GM19455 (cell line): Measurements from ENCODE around the gene CCNG1.

Source experiments
- ATAC-seq: cut with Tn5 transposase; IDR thresholded peaks from one replicate; pipeline ENCODE4 v1.9.1; 2021; ENCODE audit not compliant: unreplicated experiment

Gene CCNG1

DNA sequence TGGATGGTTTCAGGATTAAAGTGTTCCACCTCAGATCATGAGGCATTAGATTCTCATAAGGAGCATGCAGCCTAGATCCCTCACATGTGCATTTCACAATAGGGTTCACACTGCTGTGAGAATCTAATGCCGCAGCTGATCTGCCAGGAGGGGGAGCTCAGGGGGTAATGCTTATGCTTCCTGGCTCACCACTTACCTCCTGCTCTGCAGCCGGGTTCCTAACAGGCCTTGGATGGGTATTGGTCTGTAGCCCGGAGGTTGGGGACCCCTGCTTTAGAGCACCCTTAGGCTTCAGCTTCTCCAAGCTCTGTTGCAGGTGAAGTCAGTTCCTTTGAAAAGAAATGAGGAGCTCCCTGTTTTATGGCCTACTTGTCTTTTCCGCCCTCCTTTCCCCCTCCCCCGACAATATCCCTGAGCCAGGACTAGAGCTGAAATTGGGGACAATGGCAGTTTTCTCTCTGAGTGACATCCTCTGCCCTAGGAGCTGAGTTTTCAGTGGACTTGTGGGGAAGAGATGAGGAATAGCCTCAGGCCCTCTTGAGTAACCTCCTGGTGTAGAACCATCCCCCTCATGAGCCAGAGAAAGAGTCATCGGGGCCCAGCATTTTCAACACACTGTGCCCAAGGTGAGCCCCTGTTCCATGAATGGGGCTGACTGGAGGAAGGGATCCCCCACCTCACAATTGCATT lies 51.8 kb downstream of the CCNG1 start:
- no peak for ATAC-seq

DNA sequence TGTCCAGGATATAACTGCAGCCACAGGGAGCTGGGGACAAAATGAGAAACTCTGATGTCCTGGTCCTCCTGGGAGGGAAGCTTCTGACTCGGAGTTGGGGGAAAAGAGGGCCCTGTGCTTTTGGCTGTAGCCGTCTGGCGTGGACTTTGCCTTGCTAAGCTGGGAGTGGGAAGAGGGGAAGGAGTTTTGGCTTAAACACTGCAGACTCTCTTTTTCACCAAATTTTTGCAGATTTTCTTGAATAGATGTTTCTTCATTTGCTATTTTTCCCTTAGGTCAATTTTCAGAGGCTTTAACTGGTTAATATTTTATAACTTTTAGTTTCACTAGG lies 52.3 kb downstream of the CCNG1 start:
- no peak for ATAC-seq
